ENCODE results near the gene COL15A1. TPM values are rescaled to one million over a fixed set of nuclear protein-coding genes. Genes with fewer than 3 reads are reported as not detected.

Gene COL15A1
- total and polyA plus RNA-seq, 2 of the 13 experiments (the other 11 are each of a cell fraction or from before 2014, with no cell fraction given), result not detected

DNA sequence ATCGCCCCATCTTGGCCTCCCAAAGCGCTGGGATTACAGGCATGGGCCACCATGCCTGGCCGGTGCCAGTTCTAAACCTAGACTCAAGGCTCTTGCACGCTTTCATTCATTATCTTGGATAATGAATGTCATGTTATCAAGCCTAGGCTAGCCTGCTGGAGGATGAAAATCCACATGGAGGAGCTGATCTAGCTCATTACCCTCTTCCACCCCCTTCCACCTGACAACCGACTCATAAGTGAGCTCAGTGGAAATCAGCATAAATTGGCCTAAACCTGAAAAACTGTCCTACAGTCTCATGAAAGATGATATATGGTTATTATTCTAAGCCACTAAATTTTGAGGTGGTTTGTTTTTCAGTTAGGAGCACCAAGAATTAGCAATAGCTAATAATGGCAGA, 157.6 kb downstream of the COL15A1 start:
- Histone ChIP-seq H3K27ac (ENCODE audit: extremely low read length, insufficient read depth, low read length) (no peak overlapping the region), H3K36me3 (replicated peaks in 1 of 2; ENCODE audit: control insufficient read depth in 1 of 2, insufficient read depth in 2 of 2, low read length in 2 of 2) (no peaks in the 10 kb centered on the region), H3K27me3 (ENCODE audit: control insufficient read depth in 1 of 2, insufficient read depth in 2 of 2, low read length in 2 of 2) (peaks cover 0 to 6% of the 10 kb centered on the region in 2 experiments; a peak in 2 of 5 replicates), H3K9ac (ENCODE audit: insufficient read depth, low read depth, low read length) (no peak overlapping the region), H2AFZ (ENCODE audit: low read length) (no peak overlapping the region), H3K4me2 (ENCODE audit: low read depth, low read length) (no peak overlapping the region), H4K20me1 (ENCODE audit: insufficient read depth, low read length) (no peaks in the 10 kb centered on the region), H3K4me1 (ENCODE audit: insufficient read depth, low read length) (peaks cover 26% of the 10 kb centered on the region), H3K79me2 (ENCODE audit: insufficient read depth, low read length) (peaks cover 5% of the 10 kb centered on the region), H3K9me3 (ENCODE audit: low read length) (no peaks in the 10 kb centered on the region), H3K4me3 (replicated peaks in 1 of 3; ENCODE audit: insufficient read depth in 1 of 3, low read depth in 2 of 3, low read length in 3 of 3) (no peak overlapping the region)
- DNase-seq (ENCODE audit: low spot score), result no peak
- WGBS (ENCODE audit: low lambda C conversion rate), result 66% methylated on average over 4 of the region's 5 CpGs
- no peak for FAIRE-seq
- ChIA-PET POLR2A (no interaction called here), CTCF (ENCODE audit: low intra/inter-chr PET ratio, low total read pairs) (no interaction called here)
- in situ Hi-C loops (cut with HindIII; ENCODE audit: extremely low pct_ligation_motif_present, low pct_unique_long_range_greater_than_20kb) (no loop called here), intact Hi-C loops (cut with micrococcal nuclease; ENCODE audit: unreplicated experiment) (no loop called here)
- ATAC-seq, result no peak
- no TSS peak for BruUV-seq (replicated peaks)
- no peak for TF ChIP-seq ZNF281 (CRISPR knock-in tag; IDR thresholded peaks at IDR 0.05; ENCODE audit: borderline replicate concordance)
- TF ChIP-seq ZNF432 (CRISPR knock-in tag; IDR thresholded peaks at IDR 0.05; ENCODE audit: borderline replicate concordance), result no peak
- no peak for TF ChIP-seq NPAS2 (CRISPR knock-in tag; IDR thresholded peaks at IDR 0.05; ENCODE audit: borderline replicate concordance)
- no peak for TF ChIP-seq ZNF383 (CRISPR knock-in tag; IDR thresholded peaks at IDR 0.05; ENCODE audit: borderline replicate concordance)
- no peak for TF ChIP-seq ERF (CRISPR knock-in tag; IDR thresholded peaks at IDR 0.05)
- TF ChIP-seq ZNF781 (CRISPR knock-in tag; IDR thresholded peaks at IDR 0.05; ENCODE audit: borderline replicate concordance, not compliant biosample characterization), result no peak
- TF ChIP-seq FOSL1 (CRISPR knock-in tag; IDR thresholded peaks at IDR 0.05; ENCODE audit: borderline replicate concordance), result no peak
- no peak for TF ChIP-seq KDM2A (CRISPR knock-in tag; IDR thresholded peaks at IDR 0.05; ENCODE audit: borderline replicate concordance, low read depth)
- no peak for TF ChIP-seq ZKSCAN5 (CRISPR knock-in tag; IDR thresholded peaks at IDR 0.05)
- no peak for TF ChIP-seq SAP130 (CRISPR knock-in tag; IDR thresholded peaks at IDR 0.05; ENCODE audit: low read depth)
- TF ChIP-seq, protein P1, sequence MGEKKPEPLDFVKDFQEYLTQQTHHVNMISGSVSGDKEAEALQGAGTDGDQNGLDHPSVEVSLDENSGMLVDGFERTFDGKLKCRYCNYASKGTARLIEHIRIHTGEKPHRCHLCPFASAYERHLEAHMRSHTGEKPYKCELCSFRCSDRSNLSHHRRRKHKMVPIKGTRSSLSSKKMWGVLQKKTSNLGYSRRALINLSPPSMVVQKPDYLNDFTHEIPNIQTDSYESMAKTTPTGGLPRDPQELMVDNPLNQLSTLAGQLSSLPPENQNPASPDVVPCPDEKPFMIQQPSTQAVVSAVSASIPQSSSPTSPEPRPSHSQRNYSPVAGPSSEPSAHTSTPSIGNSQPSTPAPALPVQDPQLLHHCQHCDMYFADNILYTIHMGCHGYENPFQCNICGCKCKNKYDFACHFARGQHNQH (CRISPR knock-in tag; IDR thresholded peaks at IDR 0.05), result no peak
- no peak for TF ChIP-seq IKZF4 (CRISPR knock-in tag; IDR thresholded peaks at IDR 0.05; ENCODE audit: borderline replicate concordance, low read depth, not compliant biosample characterization)
- TF ChIP-seq CENPX (CRISPR knock-in tag; IDR thresholded peaks at IDR 0.05), result no peak
- TF ChIP-seq, protein P2, sequence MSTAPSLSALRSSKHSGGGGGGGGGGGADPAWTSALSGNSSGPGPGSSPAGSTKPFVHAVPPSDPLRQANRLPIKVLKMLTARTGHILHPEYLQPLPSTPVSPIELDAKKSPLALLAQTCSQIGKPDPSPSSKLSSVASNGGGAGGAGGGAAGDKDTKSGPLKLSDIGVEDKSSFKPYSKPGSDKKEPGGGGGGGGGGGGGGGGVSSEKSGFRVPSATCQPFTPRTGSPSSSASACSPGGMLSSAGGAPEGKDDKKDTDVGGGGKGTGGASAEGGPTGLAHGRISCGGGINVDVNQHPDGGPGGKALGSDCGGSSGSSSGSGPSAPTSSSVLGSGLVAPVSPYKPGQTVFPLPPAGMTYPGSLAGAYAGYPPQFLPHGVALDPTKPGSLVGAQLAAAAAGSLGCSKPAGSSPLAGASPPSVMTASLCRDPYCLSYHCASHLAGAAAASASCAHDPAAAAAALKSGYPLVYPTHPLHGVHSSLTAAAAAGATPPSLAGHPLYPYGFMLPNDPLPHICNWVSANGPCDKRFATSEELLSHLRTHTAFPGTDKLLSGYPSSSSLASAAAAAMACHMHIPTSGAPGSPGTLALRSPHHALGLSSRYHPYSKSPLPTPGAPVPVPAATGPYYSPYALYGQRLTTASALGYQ (CRISPR knock-in tag; IDR thresholded peaks at IDR 0.05), result no peak
- TF ChIP-seq ZNF337 (CRISPR knock-in tag; IDR thresholded peaks at IDR 0.05; ENCODE audit: borderline replicate concordance, low read depth), result no peak
- TF ChIP-seq ZNF292 (CRISPR knock-in tag; IDR thresholded peaks at IDR 0.05; ENCODE audit: borderline replicate concordance, low read depth), result no peak
- no peak for TF ChIP-seq KMT2B (CRISPR knock-in tag; IDR thresholded peaks at IDR 0.05)
